HL-60 (cell line): Measurements from ENCODE around the gene GLIPR1L2.

Experiments
- DNase-seq, 2 experiments: peaks; one replicate each; pipeline ENCODE4 v3.0.0-alpha.2; 2010 to 2020; ENCODE audit warnings: low read depth in 1 of 2, low spot score in 1 of 2
- H3K27ac ChIP-seq: fragments of 250-450 bp; sonication (Bioruptor Pico); replicated peaks from 2 replicates; pipeline ENCODE4 v1.5.1; 2020; ENCODE audit warnings: mild to moderate bottlenecking, moderate library complexity
- H3K27me3 ChIP-seq: fragments of 250-450 bp; sonication (Bioruptor Pico); 2 replicates; pipeline ENCODE4 v1.5.1; 2021; ENCODE audit warnings: mild to moderate bottlenecking, moderate library complexity; ENCODE audit not compliant: insufficient read depth, poor library complexity, severe bottlenecking
- H3K4me3 ChIP-seq: replicated peaks from 2 replicates; pipeline ENCODE4 v1.5.1; 2011; ENCODE audit warnings: mild to moderate bottlenecking, control low read depth, low read length; ENCODE audit not compliant: insufficient read depth
- CTCF ChIP-seq: IDR thresholded peaks from one replicate; pipeline ENCODE4 v1.5.1; 2011; ENCODE audit warnings: low read length, control low read depth, inconsistent platforms; ENCODE audit not compliant: insufficient read depth
- GABPA ChIP-seq: IDR thresholded peaks from 2 replicates; pipeline ENCODE4 v1.6.1; 2012; ENCODE audit warnings: low read depth
- POLR2AphosphoS5 ChIP-seq: IDR thresholded peaks from 2 replicates; pipeline ENCODE4 v1.6.1; 2012; ENCODE audit warnings: low read depth
- REST ChIP-seq: IDR thresholded peaks from 2 replicates; pipeline ENCODE4 v1.6.1; 2012; ENCODE audit warnings: low read depth; ENCODE audit not compliant: insufficient replicate concordance
- SPI1 ChIP-seq: IDR thresholded peaks from 2 replicates; pipeline ENCODE4 v1.6.1; 2012; ENCODE audit warnings: low read depth, mild to moderate bottlenecking, borderline replicate concordance

GLIPR1L2 gene

GRCh38 chr12:75447691-75448393, 57.0 kb downstream of the GLIPR1L2 start:
- TF ChIP-seq SPI1 (no peak), CTCF (no peak), GABPA (no peak), POLR2AphosphoS5 (no peak), REST (no peak)
- no peak overlapping the region for H3K4me3 ChIP-seq
- H3K27me3 ChIP-seq: no peaks in the 10 kb centered on the region
- DNase-seq: no peak
- no peak overlapping the region for H3K27ac ChIP-seq

GRCh38 chr12:75452675-75453330, 61.9 kb downstream of the GLIPR1L2 start:
- DNase-seq: no peak
- H3K27me3 ChIP-seq: no peaks in the 10 kb centered on the region
- H3K27ac ChIP-seq: no peak overlapping the region
- no peak overlapping the region for H3K4me3 ChIP-seq
- TF ChIP-seq REST (no peak), POLR2AphosphoS5 (no peak), SPI1 (no peak), GABPA (no peak), CTCF (no peak)

- no peak for DNase-seq
- TF ChIP-seq REST (no peak), POLR2AphosphoS5 (no peak), CTCF (no peak), SPI1 (no peak), GABPA (no peak)
- no peak overlapping the region for H3K27ac ChIP-seq
Measured at GRCh38 chr12:75455839-75456238, 65.0 kb downstream of the GLIPR1L2 start.

More at GRCh38 chr12:75455839-75456238, 65.0 kb downstream of the GLIPR1L2 start:
- Histone ChIP-seq H3K27me3 (no peaks in the 10 kb centered on the region), H3K4me3 (no peak overlapping the region)
